Measurements from ENCODE around the gene VBP1. TPM values are rescaled to one million over a fixed set of nuclear protein-coding genes. Genes with fewer than 3 reads are reported as not detected.
"Not testable (repeated sequence)": the region's sequence is repeated elsewhere in the genome, so short reads cannot be mapped to it uniquely, and the experiment has no call there.

Gene VBP1
- total RNA-seq, 1 experiment from 2014 or later, result 83.5 TPM

GRCh38 chrX:155266439-155266838, 50.2 kb downstream of the VBP1 start:
- TF ChIP-seq CTCF (conservative IDR thresholded peaks at IDR 0.05), result no peak
- no peak overlapping the region for H2BK120ac ChIP-seq (ENCODE audit: low read depth, low read length, poor library complexity, severe bottlenecking)
- no peaks in the 10 kb centered on the region for H3K27me3 ChIP-seq (ENCODE audit: insufficient read depth, low read length)
- peaks cover 5% of the 10 kb centered on the region for H3K9me3 ChIP-seq (ENCODE audit: control insufficient read depth, low read depth, low read length)
- no peak overlapping the region for H3K18ac ChIP-seq (ENCODE audit: insufficient read length, low read depth, low read length)
- no peak overlapping the region for H3K23ac ChIP-seq (ENCODE audit: insufficient read length, low read depth, low read length)
- no peaks in the 10 kb centered on the region for H4K20me1 ChIP-seq (ENCODE audit: control insufficient read depth, insufficient read depth, insufficient read length)
- H3K4me1 Mint-ChIP-seq, result peaks cover 4 to 6% of the 10 kb centered on the region in 2 experiments; a peak in 2 of 4 replicates
- H3K9me3 Mint-ChIP-seq, result peaks cover 53 to 62% of the 10 kb centered on the region in 2 experiments
- no peaks in the 10 kb centered on the region for H3K79me2 ChIP-seq (ENCODE audit: insufficient read depth, low read length)
- no peak overlapping the region for H3K4ac ChIP-seq (ENCODE audit: low read depth, low read length)
- no peaks in the 10 kb centered on the region for H3K79me1 ChIP-seq (ENCODE audit: insufficient read depth, low read depth, low read length, poor library complexity, severe bottlenecking)
- no peak overlapping the region for H2BK15ac ChIP-seq (ENCODE audit: low read depth, low read length)
- H2AK5ac ChIP-seq (ENCODE audit: insufficient read length, low read length), result no peak overlapping the region
- H3K23me2 ChIP-seq (ENCODE audit: insufficient read length, low read depth, low read length, poor library complexity, severe bottlenecking), result no peaks in the 10 kb centered on the region
- no peak overlapping the region for H2BK12ac ChIP-seq (ENCODE audit: insufficient read length, low read depth, low read length)
- no peak for DNase-seq
- no peaks in the 10 kb centered on the region for H3K4me1 ChIP-seq (ENCODE audit: insufficient read depth, low read length)
- no peak overlapping the region for H4K5ac ChIP-seq (ENCODE audit: insufficient read length, low read depth, low read length)
- peaks cover 2% of the 10 kb centered on the region for H3K27me3 Mint-ChIP-seq (ENCODE audit: low read depth)
- no peak overlapping the region for H4K8ac ChIP-seq (replicated peaks; ENCODE audit: insufficient read length, low read depth, low read length)
- no peak overlapping the region for H3K4me2 ChIP-seq (ENCODE audit: insufficient read depth, insufficient read length, low read length)
- H3T11ph ChIP-seq (ENCODE audit: low read length), result no peak overlapping the region
- H3K27ac Mint-ChIP-seq, result no peak overlapping the region
- no peak overlapping the region for H3K27ac ChIP-seq (ENCODE audit: insufficient read length, low read depth, low read length)
- H3K14ac ChIP-seq (ENCODE audit: insufficient read depth, low read length), result no peak overlapping the region
- WGBS (ENCODE audit: extremely low coverage, insufficient read length, low lambda C conversion rate), result no CpG with 5 or more reads among the region's 1 CpG
- H3K36me3 Mint-ChIP-seq (ENCODE audit: insufficient read depth in 1 of 3, low read depth in 3 of 3), result peaks cover 0 to 3% (median 0%) of the 10 kb centered on the region in 3 experiments; a peak in 3 of 7 replicates
- H3K56ac ChIP-seq (ENCODE audit: insufficient read length, low read depth, low read length), result no peak overlapping the region
- H2AFZ ChIP-seq (ENCODE audit: low read length), result no peak overlapping the region
- no peak overlapping the region for H3K4me3 Mint-ChIP-seq
- no peak overlapping the region for H2BK20ac ChIP-seq (ENCODE audit: low read depth, low read length, poor library complexity, severe bottlenecking)
- no peak overlapping the region for H2BK5ac ChIP-seq (ENCODE audit: insufficient read length, low read length)
- H4K91ac ChIP-seq (ENCODE audit: insufficient read length, low read depth, low read length), result no peak overlapping the region
- no peak overlapping the region for H3K9ac ChIP-seq (ENCODE audit: extremely low read depth, insufficient read length, low read length)

GRCh38 chrX:155267995-155268394, 51.7 kb downstream of the VBP1 start:
- H3K56ac ChIP-seq (ENCODE audit: insufficient read length, low read depth, low read length); H3K27ac Mint-ChIP-seq; H3K4me1 Mint-ChIP-seq; H2BK15ac ChIP-seq (ENCODE audit: low read depth, low read length); H4K20me1 ChIP-seq (ENCODE audit: control insufficient read depth, insufficient read depth, insufficient read length); H3K9ac ChIP-seq (ENCODE audit: extremely low read depth, insufficient read length, low read length); H2BK120ac ChIP-seq (ENCODE audit: low read depth, low read length, poor library complexity, severe bottlenecking); H4K8ac ChIP-seq (replicated peaks; ENCODE audit: insufficient read length, low read depth, low read length); H3K23me2 ChIP-seq (ENCODE audit: insufficient read length, low read depth, low read length, poor library complexity, severe bottlenecking); DNase-seq; H3K27ac ChIP-seq (ENCODE audit: insufficient read length, low read depth, low read length); H4K5ac ChIP-seq (ENCODE audit: insufficient read length, low read depth, low read length); H3K9me3 ChIP-seq (ENCODE audit: control insufficient read depth, low read depth, low read length); H3K18ac ChIP-seq (ENCODE audit: insufficient read length, low read depth, low read length); H2AFZ ChIP-seq (ENCODE audit: low read length); H3K14ac ChIP-seq (ENCODE audit: insufficient read depth, low read length); H2BK12ac ChIP-seq (ENCODE audit: insufficient read length, low read depth, low read length); H3K4ac ChIP-seq (ENCODE audit: low read depth, low read length); H2AK5ac ChIP-seq (ENCODE audit: insufficient read length, low read length); H3K27me3 Mint-ChIP-seq (ENCODE audit: low read depth); H3K79me1 ChIP-seq (ENCODE audit: insufficient read depth, low read depth, low read length, poor library complexity, severe bottlenecking); H2BK5ac ChIP-seq (ENCODE audit: insufficient read length, low read length); H3K4me1 ChIP-seq (ENCODE audit: insufficient read depth, low read length); H3K27me3 ChIP-seq (ENCODE audit: insufficient read depth, low read length); H3K36me3 Mint-ChIP-seq (ENCODE audit: insufficient read depth in 1 of 3, low read depth in 3 of 3); H3K4me3 Mint-ChIP-seq; H3T11ph ChIP-seq (ENCODE audit: low read length); H3K4me2 ChIP-seq (ENCODE audit: insufficient read depth, insufficient read length, low read length); H2BK20ac ChIP-seq (ENCODE audit: low read depth, low read length, poor library complexity, severe bottlenecking); H3K79me2 ChIP-seq (ENCODE audit: insufficient read depth, low read length); H3K23ac ChIP-seq (ENCODE audit: insufficient read length, low read depth, low read length); H4K91ac ChIP-seq (ENCODE audit: insufficient read length, low read depth, low read length): not testable (repeated sequence)
- peaks cover 57 to 68% of the 10 kb centered on the region in 2 experiments for H3K9me3 Mint-ChIP-seq
- no CpG with 5 or more reads among the region's 1 CpG for WGBS (ENCODE audit: extremely low coverage, insufficient read length, low lambda C conversion rate)
